HG03039 (cell line): Measurements from ENCODE around the gene PALLD.

Experiments
- ATAC-seq: cut with Tn5 transposase; IDR thresholded peaks from one replicate; pipeline ENCODE4 v1.9.1; 2021; ENCODE audit warnings: mild to moderate bottlenecking, moderate library complexity; ENCODE audit not compliant: unreplicated experiment

The PALLD gene

DNA sequence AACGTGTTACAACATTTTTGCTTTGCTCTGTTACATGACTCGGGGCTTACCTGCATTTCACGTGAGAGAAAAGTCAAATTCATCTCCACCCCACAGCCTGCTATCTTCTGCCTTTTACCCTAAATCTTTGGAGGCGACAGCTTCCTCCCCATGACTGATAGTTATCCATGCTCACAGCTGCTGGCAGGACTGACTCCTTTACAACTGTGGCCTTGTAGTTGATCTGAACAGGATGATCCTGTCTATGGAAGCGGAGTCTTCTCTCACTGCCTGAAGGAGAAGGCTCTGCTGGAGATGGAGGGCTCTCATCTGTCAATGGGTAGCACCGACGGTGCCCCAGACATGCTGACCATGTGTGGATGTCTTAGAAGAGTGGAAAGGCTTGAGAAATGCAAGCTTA, 362.2 kb downstream of the PALLD start:
- ATAC-seq, result no peak

DNA sequence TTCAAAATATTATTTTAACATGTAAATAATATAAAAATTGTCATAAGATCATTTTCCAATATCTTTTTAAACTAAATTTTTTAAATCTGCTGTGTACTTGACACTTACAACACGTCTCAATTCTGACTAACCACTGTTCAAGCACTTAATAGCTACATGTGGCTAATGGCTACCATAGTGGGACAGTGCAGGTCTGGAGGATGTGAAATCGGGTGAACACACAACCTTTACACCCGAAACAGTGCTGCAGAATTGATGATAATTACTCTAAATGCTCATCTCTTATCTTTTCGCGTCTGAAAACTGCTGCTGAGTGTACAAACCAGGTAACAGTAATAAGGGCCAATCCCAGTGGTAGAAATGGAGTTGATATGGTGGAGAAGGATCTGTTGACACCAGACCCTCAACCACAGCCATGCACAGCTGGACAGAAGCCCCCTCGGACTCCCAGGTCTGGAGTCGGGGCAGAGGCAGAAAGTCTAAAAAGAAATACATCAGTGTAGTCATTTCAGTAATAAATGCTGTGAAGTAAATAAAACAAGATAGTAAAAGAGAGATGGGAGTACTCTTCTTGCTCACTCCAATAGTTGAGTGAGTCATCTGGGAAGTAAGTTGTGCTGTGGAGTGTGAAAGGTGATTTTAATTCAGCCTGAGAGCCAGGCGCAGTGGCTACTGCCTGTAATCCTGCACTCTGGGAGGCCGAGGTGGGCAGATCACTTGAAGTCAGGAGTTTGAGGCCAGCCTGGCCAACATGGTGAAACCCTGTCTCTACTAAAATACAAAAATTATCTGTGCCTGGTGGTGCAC, 363.2 kb downstream of the PALLD start:
- ATAC-seq, result peak; percentile 97

DNA sequence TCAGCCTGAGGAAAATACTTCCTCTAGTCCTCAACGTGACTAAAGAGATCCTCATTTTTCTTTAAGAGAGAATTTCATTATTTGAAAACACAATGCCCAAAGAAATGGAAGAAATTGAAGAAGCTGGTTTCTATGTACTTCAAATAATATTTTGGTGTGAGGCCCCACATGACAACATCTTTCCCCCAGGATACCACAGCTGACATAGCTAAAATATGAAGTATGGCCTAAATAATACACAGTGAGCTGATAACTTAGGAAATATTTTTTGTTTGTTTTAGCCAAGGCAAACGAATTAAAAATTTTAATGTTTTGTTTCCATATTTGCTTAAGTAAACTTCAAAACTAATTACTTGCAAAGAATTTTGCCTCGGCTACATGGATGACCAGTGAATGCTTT, 364.0 kb downstream of the PALLD start:
- ATAC-seq, result no peak

DNA sequence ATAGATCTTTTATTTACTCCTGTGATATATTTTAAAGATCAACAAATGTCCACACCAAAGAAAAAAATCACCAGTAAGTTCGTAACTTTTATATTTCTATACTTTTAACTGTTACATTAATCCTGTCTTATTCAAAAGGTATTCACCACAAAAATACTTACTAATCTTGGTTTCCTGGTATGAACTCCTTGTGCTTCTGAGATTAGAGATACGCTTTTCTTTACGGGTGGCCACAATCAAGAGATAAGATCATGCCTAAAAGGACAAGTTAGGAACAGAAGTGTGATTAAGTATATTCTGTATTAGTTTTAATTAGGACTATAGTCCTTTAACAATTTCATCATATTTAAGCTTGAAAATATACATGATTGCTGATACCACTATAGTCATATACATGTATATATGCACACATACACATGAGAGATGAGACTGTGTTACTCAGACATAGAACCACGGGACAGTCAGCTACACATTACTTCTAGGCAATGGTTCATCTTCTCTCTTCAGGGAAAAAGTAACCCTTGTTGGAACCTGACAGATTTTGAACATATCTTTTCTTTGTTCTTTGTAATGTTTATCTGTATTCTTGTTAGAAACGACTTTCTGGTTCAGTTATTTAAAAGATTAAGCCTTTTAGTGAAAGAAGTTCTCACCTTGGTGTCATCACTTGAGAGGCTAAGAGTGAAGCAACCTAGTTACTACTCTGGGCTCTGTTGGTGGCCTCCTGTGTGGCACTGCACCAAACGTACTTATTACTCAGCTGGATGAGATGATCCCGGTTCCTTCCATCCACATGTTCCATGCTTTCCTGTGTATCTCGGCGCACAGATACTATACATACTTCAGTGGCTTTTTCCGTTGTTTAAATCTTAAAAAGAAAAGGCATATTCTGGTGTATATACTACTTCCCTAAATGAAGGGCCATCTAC, 367.1 kb downstream of the PALLD start:
- ATAC-seq, result no peak

DNA sequence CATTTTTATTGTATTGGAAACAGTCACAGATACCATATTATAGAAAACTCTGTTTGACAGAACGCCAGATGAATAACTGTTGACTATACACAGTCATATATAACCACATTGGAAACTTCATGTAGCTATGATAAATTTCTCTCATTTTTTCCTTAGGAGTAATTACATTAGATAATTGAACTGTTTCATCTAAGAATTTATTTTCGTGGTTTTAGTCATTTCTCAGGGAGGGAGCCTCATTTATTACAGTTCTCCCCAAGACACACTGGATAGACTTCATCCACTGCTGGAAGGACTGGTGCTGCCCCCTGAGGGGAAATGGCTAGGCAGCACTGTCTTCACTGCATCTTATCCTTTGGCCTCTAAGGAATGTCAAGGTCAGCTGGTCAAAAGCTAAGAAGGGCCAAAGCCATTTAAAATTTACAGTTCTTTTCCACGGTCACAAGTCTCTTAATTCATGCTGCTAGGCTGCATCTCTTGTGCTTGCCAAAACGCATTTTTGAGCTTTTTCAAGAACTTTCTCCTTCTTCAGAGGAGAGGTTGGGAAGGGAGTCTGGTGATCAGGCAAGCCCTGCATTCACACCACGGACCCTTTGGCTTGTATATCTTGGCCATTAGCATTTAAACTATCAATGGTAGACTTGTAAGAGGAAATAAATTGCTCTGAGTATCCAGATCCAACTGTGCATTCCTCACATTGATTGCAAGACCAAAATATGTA, 368.1 kb downstream of the PALLD start:
- ATAC-seq, result no peak

DNA sequence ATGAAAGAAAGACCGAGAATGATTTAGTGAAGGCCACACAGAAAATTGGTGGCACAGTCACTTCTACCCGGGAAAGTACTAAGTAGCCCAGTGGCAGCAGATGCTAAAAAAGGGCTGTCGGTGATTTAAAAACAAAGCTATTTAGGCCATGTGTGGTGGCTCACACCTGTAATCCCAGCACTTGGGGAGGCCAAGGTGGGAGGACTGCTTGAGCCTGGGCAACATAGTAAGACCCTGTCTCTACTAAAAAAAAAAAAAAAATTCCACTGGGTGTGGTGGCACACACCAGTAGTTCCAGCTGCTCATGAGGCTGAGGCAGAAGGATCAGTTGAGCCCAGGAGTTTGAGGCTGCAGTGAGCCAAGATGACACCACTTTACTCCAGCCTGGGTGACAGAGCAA, 369.0 kb downstream of the PALLD start:
- ATAC-seq, result no peak

DNA sequence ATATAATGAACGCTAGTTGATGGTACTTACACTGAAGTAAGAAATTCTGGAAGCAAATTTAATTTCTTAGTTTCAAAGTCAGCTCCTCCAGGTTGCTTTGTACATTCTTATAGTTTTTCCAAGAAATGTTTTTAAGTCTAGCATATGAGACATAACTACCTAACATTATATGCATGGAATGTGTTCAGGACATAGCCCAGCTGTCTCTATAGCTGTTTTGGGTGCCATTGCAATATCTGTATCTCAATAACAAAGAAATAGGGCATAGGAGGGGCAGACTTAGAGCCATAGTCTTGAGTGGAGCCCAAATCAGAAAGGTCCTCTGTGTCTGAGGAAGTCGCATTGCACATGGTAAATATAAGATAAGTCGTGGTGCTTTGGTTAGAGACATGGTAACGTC, 369.8 kb downstream of the PALLD start:
- no peak for ATAC-seq

DNA sequence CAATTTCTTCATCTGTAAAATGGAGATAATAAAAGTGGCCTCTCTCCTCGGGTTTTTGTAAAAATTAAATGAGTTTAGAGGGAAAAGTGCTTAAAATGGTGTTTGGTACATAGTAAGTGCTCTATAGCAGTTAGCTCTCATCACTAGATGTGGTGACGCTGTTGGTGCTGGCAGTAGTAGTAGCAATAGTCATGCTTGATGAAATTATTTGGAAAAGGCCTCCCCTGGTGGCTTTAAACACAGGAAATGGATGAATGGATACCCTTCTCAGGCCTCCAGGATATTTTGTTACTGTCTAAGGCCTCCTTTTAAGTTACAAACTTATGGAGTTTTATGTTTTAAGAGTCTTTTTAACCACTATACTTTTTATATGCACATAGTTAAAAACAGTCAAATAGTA, 370.3 kb downstream of the PALLD start:
- no peak for ATAC-seq

DNA sequence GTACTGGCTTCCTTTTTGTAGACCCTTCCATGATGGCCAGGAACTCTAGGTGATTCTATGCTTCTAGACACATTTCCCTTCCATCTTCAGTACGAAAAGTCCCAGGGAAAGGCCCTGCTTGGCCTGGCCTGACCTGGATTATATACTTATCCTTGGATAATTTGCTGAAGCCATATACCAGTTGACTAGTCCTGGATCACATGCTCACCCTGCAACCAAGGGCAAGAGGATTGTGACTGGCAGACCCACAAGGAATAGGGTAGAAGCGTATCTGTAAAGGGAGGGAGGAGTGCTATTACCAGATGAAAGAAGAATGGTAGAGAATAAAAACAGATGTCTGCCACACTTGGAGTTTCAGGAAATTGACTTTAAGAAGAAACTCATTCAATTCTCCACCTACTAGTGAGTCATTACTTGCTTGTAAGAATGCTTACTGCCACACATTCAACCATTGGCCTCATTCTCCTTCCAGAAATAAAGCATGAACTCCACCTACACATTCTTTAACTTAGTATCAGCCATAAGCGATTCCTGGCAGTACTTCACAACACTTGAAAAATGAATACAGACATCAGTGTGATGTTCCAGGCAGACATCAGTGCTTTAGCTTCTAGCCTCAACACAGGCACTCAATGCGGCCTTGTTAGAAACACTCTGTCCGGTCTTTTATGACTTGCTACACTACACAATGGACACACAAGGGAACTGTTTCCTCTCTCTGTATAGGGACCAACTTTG, 371.4 kb downstream of the PALLD start:
- ATAC-seq, result peak; percentile 64

DNA sequence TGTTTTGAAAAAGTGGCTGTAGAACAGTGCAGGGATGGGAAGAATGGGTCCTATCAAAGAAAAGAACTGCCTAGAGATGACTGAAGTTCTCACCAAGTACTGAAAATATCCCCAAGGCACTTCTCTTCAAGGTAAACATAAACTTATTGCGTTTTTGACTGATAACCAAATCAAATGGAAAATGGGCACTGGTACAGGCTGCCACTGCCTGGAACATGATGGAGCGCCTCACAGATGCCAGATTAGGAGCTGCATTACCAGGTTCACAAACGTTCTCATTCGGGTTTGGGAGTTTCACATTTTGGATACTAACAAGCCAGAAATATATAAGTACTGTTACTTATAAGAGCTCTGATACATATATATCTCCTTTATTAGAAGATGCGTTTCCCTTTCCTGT, 371.9 kb downstream of the PALLD start:
- no peak for ATAC-seq

DNA sequence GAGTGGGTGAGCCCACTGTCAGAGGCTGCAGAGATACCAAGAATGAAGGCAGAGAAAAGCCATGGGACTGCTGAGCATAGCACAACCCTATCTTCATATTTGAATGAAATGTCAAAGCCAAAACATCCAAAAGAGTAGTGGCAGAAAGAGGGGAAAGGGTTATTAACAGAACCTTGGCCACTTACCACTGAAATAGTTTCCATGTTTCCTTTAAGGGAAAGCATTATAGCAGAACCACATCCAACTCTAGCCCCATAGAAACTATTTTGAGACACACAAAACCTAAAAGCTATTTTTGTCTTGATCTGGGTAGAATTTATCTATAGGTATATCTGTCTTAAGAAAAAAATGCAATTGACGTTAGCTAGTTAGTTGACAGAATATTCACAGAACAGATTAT, 373.2 kb downstream of the PALLD start:
- no peak for ATAC-seq

DNA sequence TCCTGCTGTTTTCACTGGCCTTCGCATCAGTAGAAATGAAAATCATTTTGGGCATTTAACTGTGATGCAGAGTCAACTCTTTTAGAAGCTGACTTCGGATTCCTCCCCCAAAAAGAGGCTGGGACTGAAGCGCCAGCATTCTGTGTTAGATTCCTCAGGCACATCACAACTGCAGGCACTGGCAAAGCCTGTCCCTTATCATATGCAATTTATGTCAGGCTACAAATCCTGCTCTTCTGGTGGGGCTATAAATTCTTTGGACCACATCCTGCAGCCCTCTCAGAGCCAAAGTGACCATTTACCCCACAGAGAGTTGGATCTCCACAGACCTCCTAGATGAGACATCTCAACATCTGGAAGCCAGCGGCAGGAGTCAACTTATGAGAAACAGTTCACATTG, 374.8 kb downstream of the PALLD start:
- ATAC-seq, result no peak

DNA sequence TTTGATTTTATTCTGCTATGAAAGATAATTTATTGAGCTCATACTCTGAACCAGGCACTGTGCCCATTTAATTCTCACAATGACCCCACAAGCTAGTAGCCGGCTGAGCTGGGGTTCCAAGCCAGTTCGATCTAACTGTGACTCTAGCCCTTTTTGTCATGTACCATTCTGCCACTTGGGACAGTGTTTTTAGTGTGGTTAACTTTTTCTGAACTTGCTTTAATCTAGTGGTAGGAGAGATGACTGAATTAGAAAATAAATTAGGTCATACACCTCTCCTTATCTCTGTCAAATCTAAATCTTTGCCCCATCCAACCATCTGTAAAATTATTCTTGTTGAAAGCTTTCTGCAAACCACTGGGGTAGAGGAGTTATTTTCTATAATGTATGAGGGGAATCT, 377.2 kb downstream of the PALLD start:
- no peak for ATAC-seq

DNA sequence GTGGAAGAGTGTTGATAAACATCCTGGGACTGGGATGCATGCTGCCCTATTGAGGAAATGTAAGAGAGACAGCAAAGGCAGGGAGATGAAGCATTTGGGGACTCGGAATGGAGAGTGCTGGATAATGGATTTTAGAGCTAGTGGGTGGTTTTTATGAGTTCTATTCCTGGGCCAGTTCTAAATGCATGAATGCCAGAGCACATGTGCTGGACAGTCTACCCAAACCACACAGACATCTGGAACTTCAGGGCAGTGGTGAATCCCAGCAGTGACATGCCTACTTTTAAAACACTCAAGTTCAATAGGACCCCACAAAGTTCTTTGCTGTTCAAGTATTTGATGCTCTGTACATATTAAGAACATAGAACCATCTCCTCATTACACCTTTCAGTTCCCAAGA, 379.3 kb downstream of the PALLD start:
- ATAC-seq, result no peak

DNA sequence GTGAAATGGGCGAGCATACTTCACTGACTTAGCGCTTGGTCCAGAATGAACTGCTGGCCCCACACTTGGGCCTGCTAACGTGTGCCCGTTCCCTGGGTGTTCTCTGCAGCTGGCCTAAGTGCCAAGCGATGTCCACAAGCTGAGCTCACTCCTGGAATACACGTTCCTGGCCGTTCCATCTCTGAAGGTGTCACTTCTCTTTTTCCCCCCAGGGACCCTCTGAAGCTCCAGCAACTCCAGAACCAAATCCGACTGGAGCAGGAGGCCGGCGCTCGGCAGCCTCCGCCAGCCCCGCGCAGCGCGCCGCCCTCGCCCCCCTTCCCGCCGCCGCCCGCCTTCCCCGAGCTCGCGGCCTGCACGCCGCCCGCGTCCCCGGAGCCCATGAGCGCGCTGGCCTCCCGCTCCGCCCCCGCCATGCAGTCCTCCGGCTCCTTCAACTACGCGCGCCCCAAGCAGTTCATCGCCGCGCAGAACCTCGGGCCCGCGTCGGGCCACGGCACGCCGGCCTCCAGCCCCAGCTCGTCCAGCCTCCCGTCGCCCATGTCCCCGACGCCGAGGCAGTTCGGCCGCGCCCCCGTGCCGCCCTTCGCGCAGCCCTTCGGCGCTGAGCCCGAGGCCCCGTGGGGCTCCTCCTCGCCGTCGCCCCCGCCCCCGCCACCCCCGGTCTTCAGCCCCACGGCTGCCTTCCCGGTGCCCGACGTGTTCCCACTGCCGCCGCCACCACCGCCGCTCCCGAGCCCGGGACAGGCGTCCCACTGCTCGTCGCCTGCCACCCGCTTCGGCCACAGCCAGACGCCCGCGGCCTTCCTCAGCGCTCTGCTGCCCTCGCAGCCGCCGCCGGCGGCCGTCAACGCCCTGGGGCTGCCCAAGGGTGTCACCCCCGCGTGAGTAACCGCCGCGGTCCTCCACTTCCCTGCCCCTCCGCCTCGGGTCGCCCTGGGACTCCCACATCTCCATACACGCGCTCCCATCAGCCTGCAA, 380.9 kb downstream of the PALLD start:
- ATAC-seq, result no peak

DNA sequence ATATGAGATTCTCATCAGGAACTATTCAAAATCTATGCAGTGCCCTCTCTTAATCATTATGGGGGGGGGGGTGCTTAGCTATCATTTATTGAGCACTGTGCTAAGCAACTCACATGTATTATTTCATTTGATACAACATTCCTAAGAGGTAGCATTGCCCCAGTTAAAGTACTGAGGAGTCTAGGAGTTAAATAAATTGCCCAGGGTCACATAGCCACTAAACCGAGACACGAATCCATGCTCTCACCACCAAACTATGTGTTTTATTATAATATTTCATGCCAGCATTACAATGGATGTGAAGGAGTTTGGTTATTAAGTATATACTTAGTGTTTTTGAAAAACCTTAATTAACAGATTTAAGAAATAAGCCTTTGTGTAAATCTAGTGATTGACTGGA, 381.8 kb downstream of the PALLD start:
- no peak for ATAC-seq

DNA sequence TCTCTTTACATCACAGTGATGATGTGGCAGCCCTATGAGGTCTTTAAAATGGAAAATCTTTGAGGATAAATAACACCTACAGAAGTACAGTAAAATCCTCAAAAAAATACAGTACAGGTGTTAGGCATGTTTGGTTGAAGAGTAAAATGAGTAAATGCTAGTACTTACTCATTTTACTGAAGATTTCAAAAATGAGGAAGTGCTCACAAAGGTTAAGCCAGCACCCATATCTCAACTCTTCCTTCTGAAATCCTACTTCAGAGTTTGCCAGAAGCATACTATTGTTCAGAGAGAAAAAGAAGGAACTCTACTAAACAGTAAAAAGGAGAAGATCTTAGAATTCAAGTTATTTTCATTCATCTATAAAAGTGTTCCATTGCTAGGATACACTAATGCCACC, 382.3 kb downstream of the PALLD start:
- peak; percentile 37 for ATAC-seq

DNA sequence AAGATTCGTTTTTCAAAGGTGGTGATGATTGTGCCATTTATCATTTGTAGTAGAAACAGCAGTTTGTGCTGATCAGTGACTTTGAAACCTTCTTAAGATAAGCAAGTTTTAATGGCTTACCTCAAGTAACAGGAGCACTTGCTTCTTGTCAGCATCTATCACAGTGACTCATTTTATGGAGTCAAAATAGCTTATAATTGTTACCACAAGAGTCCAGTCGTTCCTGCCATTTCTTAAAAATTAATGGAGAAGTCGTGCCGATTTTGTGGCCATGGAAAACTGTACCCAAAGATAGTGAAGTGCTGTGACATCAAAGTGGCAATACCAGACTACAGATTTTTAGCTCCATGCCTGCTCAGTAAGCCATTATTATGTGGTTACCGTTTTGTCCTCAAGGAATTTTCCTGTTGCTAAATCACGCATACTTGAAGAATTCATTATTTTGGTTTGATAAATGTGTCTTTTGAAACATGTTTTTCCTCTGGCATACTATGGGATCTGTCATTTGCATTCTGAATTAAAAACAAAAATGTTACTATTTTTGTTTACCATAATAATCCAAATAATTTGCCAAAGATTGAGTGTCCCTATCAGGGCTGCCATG, 383.3 kb downstream of the PALLD start:
- no peak for ATAC-seq
